HG03469 (cell line): Measurements from ENCODE around the gene SSX2IP.
"Not testable (repeated sequence)": the region's sequence is repeated elsewhere in the genome, so short reads cannot be mapped to it uniquely, and the experiment has no call there.

Experiments used
- ATAC-seq: cut with Tn5 transposase; IDR thresholded peaks from one replicate; pipeline ENCODE4 v1.9.1; 2021; ENCODE audit warnings: mild to moderate bottlenecking, moderate library complexity, moderate number of reproducible peaks; ENCODE audit not compliant: unreplicated experiment

The SSX2IP gene

DNA sequence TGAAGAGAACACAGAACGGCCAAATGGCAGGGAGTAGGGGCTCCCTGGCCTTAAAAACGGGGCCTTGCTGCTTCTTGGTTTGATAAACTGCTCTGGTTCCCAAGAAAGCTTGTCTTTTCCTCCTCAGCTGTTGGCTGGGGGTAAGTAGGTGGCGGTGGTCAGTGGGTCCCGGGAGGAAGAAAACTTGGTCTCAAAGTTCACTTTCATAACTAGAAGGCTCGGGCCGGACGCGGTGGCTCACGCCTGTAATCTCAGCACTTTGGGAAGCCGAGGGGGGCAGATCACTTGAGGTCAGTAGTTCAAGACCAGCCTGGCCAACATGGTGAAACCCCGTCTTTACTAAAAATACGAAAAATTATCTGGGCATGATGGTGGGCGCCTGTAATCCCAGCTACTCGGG, 68.7 kb downstream of the SSX2IP start:
- ATAC-seq = no peak

DNA sequence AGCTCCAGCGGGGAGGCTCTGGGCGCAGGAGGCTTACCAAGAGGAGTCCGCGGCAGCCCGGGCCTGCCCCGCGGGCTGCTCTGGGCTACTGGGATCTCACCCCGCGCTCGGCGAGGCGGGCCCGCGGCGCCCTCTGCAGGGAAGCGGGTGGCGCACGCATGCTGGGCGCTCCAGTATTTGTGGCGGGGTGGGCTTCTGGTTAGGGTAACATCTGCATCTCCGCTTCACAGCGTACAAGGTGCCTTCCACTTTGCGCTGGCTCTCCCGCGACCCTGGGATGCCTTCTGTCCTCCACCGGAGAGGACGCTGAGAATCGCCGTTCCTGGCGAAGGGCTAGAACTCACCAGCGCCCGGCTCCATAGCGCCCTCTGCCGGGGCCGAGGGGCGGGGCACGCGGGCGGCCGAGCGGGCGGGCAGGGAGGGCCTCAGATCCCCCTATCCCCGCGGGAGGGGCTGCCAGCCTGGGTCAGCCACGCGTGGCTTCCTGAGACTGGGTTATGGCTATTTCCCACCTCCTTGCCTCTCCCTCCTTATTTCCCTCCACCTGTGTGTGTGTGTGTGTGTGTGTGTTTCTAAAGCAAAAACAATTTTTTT, 69.4 kb downstream of the SSX2IP start:
- ATAC-seq = peak; percentile 87

DNA sequence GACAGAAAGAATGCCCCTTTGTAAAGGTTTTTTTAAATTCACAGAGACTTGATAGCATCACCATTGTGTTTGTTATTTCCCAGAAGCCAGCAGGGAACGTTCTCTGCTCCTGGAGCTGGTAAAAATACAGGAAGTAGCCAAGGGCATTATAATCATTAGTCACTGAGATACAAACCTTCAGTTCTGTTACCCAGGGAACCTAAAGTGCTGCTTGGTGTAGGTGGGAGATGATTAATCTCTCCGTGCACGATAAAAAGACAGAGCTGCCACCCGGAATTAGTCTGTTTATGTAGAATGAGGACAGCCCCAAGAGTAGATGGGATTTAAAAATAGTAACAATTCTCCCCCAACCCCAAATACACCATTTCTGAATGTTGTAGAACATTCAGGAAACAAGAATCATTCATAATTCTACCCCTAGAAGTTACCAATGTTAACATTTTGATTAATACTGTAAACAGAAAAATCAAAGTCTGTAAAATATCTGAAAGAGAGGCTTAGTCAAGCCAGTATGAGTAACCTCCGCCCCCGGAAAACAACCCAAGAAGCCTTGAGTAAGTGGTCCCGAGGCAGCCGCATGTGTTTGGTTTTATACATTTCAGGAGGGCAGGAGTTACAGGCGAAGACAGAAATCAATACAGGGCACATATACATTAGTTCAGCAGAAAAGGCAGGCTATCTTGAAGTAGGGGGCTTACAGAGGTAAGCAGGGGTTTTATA, 70.7 kb downstream of the SSX2IP start:
- ATAC-seq = no peak

DNA sequence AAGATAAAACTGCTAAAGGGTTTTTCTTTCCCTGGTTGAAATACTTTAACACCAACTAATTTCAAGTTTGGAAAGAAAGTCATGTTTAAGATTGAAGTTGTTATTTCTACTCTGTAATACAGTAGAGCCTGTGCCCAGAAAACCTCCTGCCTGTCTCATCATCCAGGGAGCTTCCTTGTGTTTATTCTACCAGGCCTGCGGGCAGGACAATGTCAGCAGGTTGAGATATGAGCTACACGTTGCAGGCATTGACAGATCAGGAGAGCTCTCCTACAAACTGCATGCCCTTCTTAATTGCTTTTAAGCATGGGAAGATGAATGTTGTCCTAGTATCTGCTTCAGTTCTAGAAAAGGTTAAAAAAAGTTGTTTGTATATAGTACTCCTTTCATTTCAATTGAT, 72.9 kb downstream of the SSX2IP start:
- ATAC-seq = no peak

DNA sequence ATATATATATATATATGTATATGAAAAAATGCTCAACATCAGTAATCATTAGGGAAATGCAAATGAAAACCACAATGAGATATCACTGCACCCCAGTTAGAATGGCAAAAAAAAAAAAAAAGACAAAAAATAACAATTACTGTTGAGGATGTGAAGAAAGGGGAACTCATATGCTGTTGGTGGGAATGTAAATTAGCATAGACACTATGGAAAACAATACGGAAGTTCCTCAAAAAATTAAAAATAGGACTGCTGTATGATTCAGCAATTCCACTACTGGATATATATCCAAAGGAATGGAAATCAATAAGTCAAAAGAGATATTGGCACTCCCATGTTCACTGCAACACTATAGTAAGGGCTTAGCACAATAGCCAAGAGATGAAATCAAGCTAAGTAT, 74.5 kb downstream of the SSX2IP start:
- ATAC-seq = no peak

DNA sequence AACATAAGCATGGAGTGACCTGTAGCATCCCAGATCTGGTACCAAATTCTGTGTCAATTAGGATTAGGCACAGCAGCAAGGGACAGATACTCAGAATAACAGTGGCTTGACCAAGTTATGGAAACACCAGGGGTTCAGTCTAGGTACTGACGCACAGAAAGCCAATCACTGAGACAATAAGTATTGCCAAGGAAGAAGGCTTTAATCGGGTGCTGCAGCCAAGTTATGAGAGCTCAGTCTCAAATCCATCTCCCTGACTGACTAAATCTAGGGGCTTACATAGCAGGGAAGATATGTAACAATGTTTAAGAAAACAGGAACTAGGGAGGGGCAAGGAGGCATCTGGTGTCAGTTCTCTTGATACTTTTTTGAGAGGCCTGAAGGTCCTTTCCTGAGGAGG, 76.4 kb downstream of the SSX2IP start:
- ATAC-seq = no peak

DNA sequence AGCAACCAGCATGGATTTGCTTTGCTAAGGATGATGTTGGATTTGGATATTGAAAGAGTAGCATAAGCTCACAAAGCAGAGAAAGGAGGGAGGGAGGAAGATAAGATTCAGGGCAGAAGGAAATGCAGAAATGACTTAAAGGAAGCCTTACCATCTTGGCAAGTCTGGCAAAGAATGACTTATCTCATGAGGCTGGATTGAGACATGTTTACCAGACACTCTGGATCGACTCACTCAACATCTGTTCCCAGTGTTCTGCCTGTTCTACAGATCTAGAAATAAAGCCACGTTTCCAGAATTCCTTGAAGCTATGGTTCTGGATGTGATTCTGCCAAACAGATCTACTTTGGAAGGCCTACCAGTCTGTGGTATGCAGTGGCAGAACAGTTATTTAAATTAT, 77.2 kb downstream of the SSX2IP start:
- ATAC-seq = no peak

DNA sequence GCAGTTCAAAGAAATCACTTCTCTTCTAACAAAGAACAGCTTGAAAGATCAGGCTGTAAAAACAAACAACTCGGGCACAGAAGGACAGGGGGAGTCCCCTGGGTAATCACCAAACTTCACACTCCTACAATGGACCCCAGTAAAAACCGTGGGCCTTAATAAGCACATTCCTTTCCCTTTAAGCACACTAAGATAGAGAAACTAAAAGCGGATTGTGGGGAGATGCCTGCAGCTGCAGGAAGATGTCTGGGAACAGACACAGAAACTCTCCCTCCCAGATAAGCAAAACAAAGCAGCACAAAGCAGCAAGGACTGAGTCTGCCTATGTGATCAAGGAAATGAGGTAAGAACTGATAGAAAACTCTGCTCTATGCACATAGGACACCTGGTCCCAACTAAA, 78.5 kb downstream of the SSX2IP start:
- no peak for ATAC-seq

DNA sequence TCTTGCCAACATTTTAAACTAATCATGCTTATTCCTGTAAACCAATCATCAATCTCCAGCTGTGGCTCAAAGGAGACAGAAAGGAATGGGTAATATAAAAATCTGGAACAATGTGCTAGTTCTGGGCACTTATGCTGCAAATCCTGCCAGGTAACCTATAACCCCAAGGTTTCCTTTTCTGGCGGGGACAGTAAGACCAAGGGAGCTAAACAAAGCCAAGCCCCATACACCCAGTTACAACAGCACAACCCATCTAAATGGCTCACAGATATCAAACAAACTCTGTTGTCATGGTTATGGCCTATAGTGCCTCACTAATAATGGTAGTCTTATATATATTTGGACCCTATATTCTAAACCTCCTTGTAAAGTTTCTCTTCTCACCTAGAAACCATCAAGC, 79.2 kb downstream of the SSX2IP start:
- no peak for ATAC-seq

DNA sequence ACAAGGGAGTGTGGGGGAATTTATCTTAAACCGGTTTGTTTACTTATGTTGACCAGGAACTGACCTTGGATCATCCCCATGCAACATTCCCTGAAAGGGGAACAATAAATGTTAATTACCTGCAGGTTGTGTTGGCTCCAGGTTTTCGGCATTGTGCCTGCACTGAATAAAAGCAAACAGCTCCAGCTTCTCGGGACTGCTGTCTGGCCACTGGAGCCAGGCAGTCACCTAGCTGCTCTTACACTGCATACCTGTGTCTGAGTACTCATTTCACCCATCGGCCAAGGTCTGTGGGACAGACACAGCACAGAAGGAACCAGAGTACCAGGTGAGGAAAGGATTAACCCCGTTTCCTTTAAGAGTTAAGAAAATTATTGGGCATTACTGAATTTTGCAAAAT, 83.3 kb downstream of the SSX2IP start:
- ATAC-seq = no peak

DNA sequence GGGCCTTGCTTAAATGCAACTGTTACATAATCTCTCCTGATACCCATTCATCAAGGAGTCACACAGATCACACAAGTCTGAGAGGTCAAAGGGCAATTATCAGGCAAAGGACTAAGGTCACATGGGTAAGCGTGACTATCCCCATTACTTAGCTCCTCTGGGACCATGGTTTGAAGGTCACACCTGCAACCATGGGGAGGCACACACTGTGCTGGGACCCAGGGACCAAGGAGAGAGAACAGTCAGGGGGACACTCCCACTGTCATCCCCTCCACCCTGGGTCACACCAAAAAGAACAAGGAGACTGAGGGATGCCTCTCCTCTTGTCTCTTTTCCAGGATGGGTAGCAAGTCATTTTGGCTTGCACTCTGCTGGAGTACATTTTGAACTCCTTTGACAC, 85.1 kb downstream of the SSX2IP start:
- ATAC-seq = no peak

DNA sequence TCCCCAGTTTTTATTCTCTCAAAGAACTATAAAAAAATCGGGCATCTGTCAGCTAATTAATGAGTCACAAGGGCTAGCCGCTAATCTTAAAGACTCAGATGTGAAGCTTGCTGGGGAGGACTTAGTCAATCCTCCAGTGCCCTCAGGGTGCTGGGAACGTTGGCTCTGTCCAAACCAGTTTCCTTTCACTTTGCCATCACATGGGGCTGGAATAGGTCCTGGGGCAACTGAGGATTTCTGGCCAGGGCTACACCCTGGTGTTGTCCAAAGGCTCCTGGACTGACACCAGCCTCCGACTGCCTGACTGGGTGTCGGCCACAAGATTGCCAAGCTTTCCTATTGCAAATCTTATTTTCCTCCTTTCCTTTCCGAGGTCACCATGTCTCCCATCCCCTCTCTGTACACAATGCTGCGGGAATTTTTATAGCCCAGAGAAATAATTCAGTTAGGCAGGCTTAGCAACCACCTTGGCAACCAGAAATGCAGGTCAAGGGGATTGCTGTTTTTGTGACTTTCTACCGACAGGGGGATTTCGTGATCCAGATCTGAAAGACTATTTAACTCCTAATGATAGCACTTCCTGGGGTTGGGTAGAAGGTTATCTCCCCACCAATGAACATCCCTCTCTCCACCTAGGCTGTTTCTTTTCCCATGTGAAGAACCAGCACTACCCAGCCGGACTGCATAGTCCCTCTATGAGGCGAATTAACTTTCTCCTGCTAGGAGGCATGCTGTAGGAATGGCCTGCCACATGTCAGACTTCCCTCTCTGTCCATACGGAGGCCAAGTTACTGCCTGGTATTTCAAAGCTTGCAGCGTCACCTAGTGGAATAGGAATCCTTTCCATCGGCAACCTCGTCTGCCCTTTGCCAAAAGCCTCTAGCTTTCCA, 86.1 kb downstream of the SSX2IP start:
- ATAC-seq = no peak

DNA sequence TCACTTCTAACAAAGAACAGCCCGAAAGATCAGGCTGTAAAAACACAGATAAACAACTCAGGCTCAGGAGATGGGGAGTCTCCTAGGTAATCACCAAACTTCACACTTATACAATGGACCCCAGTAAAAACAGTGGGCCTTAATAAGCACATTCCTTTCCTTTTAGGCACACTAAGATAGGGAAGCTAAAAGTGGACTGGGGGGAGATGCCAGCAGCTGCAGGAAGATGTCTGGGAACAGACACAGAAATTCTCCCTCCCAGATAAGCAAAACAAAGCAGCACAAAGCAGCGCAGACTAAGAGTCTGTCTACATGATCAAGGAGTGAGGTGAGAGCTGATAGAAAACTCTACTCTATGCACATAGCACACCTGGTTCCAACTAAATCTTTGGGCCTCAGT, 87.0 kb downstream of the SSX2IP start:
- no peak for ATAC-seq

DNA sequence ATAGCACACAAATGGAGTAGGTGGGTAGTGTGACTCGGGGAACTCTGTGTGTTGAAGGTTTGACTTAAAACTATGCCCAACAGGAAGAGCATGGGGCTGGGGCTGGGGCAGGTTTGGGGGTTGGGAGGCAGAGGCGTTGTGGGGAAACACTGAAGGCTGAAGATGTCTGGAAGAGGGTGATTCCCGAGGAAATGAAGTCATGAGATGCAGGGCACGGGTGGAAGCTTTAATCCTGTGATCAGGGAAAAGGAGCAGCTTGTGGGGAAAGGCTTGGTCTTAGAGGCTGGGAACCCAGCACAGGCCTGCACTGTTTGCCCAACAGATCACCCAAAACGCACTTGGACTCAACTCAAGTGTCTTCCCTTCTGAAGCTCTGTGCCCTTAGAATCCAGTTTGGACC, 89.5 kb downstream of the SSX2IP start:
- ATAC-seq = no peak

DNA sequence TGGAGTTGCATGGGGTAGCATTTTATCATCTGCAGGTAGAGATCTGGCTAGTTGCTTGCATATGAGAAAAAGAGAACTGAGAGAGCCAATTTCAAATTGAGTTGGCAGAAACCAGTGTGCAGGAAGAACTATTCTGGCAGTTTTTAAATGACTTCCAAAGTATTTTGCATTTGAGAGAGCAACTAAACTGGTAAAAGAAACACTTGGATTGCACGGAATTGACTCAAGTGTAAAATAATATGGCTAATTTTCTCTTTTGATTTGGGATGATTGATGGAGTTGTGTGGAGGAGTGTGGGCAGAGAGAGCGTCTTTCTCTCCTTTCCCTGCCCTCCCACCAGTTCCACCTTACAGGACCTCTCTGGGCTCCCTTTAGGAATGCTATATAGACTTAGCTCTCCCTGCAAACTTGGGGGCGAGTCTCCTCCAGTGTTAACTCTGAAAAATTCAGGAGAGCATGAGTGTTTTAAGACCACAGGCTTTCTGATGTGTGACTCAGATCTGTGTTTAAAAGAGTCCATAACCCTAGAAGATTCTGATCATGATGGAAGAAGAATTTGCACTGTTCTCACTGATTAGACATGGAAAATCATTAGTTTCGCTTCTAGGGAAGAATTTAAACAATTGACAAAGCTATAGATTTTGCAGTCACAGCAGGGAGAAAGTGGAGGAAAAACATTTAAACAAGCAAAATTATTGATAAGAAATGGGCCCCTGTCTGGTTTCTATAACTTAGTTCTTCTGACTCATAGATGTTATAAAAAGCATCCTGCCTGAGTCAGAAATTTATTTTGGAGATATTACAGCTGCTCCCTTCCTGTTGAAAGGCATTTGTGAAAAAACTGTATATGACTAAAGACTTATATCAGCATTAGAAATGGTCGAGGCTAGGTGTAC, 91.2 kb downstream of the SSX2IP start:
- peak; percentile 72 for ATAC-seq

DNA sequence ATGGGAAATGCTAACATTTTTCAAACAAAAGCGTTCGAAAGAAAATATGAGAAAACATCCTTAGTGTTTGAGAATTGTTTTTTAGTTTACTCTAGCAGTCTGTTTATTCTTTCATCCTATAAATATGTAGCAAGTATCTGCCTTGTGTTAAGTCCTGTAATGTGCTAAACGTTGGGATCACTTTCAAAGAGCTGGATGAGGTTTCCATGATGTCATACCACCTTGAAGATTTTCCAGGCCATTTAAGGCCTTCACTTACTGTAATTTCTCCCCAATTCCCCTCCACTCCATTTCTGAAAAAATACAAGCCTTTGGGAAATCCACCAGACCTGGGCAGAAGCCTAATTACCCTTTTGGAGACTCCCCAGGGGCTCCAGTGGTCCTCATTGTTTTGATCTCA, 91.8 kb downstream of the SSX2IP start:
- ATAC-seq = no peak

DNA sequence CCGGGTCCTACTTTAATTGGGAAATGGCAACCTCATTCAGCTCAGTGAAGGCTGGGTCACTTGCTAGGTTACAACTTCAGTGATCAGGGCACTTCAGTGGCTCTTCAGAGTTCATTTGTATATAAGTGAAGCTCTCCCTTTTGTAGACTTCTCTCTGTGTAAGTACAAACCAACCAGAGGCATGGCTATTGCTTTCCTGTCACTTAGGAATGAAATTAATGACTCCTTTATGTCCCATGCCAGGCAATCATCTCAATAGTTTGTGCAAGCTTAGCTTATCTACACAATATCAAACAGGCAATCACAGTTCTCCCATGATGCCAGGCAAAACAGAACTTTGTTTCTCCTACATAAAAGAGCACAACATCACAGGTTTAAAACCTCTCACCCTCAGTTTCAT, 93.2 kb downstream of the SSX2IP start:
- ATAC-seq = no peak

DNA sequence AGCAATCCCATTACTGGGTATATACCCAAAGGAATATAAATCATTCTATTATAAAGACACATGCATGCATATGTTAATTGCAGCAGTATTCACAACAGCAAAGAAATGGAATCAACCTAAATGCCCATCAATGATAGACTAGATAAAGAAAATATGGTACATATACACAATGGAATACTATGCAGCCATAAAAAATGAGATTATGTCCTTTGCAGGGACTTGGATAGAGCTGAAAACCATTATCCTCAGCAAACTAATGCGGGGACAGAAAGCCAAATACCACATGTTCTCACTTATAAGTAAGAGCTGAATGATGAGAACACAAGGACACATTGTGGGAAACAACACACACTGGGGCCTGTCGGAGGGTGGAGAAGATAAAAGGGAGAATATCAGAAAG, 95.3 kb downstream of the SSX2IP start:
- not testable (repeated sequence) for ATAC-seq
